ENCODE results near the gene CAB39L. TPM values are rescaled to one million over a fixed set of nuclear protein-coding genes. Genes with fewer than 3 reads are reported as not detected.

Gene CAB39L
- polyA plus RNA-seq, 1 of the 3 experiments (the other 2 are of a cell fraction), result 2.6 TPM

- Histone ChIP-seq H3K79me2 (ENCODE audit: insufficient read depth) (no peaks in the 10 kb centered on the region), H4K20me1 (ENCODE audit: insufficient read depth) (no peaks in the 10 kb centered on the region), H3K27ac (ENCODE audit: low read depth in 2 of 2, low read length in 1 of 2) (no peak overlapping the region), H3K4me3 (ENCODE audit: low read depth in 2 of 2, low read length in 1 of 2) (no peak overlapping the region), H3K4me2 (no peak overlapping the region), H3K9ac (no peak overlapping the region), H3K4me1 (ENCODE audit: control insufficient read depth in 1 of 2, insufficient read depth in 2 of 2, low read depth in 1 of 2, low read length in 1 of 2) (no peaks in the 10 kb centered on the region; a peak in 1 of 4 replicates), H3K9me2 (no peaks in the 10 kb centered on the region), H3F3A (replicated peaks; ENCODE audit: insufficient read depth) (no peaks in the 10 kb centered on the region), H3K9me3 (no peaks in the 10 kb centered on the region), H2AFZ (ENCODE audit: low read depth) (no peak overlapping the region), H3K36me3 (replicated peaks in 1 of 2; ENCODE audit: control insufficient read depth in 1 of 2, insufficient read depth in 2 of 2, low read length in 1 of 2) (no peaks in the 10 kb centered on the region), H3K27me3 (ENCODE audit: insufficient read depth) (no peaks in the 10 kb centered on the region)
- WGBS (ENCODE audit: low lambda C conversion rate), result 93% methylated on average over 7 of the region's 7 CpGs
- DNase-seq, result no peak
- ChIA-PET CTCF (interaction anchor here (0.6 to 1.5 kb wide), 5 partner anchors 18 to 478 kb away, joined by 3 to 6 read pairs (median 4); no protein-coding TSS in a partner anchor), POLR2A (no interaction called here)
- TF ChIP-seq RCOR1 (IDR thresholded peaks at IDR 0.05; ENCODE audit: low read length) (no peak), IRF3 (IDR thresholded peaks at IDR 0.05; ENCODE audit: low read depth, low read length) (no peak), CHD2 (IDR thresholded peaks at IDR 0.05; ENCODE audit: low read length, partially characterized antibody) (no peak), SIN3A (IDR thresholded peaks at IDR 0.05; ENCODE audit: borderline replicate concordance, low read depth, low read length) (no peak), EZH2phosphoT487 (IDR thresholded peaks at IDR 0.05; ENCODE audit: borderline replicate concordance, low read depth) (no peak)
Observed at GRCh38 chr13:49298903-49299605, 144.8 kb downstream of the CAB39L start.

GRCh38 chr13:49298416-49298815 is 145.4 kb downstream of the CAB39L start:
- no peaks in the 10 kb centered on the region for H3K36me3 ChIP-seq (replicated peaks in 1 of 2; ENCODE audit: control insufficient read depth in 1 of 2, insufficient read depth in 2 of 2, low read length in 1 of 2)
- CTCF ChIA-PET, result interaction anchor here (1.1 to 1.5 kb wide), 3 partner anchors 306 to 309 kb away, joined by 4 to 6 read pairs (median 5); no protein-coding TSS in a partner anchor
- no peaks in the 10 kb centered on the region for H4K20me1 ChIP-seq (ENCODE audit: insufficient read depth)
- POLR2A ChIA-PET, result no interaction called here
- no peaks in the 10 kb centered on the region for H3K9me3 ChIP-seq
- no peaks in the 10 kb centered on the region for H3K79me2 ChIP-seq (ENCODE audit: insufficient read depth)
- H3F3A ChIP-seq (replicated peaks; ENCODE audit: insufficient read depth), result no peaks in the 10 kb centered on the region
- no peak overlapping the region for H3K9ac ChIP-seq
- H3K4me2 ChIP-seq, result no peak overlapping the region
- no peak for DNase-seq
- H3K27me3 ChIP-seq (ENCODE audit: insufficient read depth), result no peaks in the 10 kb centered on the region
- H3K27ac ChIP-seq (ENCODE audit: low read depth in 2 of 2, low read length in 1 of 2), result no peak overlapping the region
- TF ChIP-seq RAD21 (IDR thresholded peaks at IDR 0.05; ENCODE audit: low read length), result no peak
- no peak for TF ChIP-seq ZBTB33 (IDR thresholded peaks at IDR 0.05; ENCODE audit: borderline replicate concordance, low read depth)
- TF ChIP-seq MXI1 (IDR thresholded peaks at IDR 0.05; ENCODE audit: low read depth, low read length), result no peak
- no peak for TF ChIP-seq EZH2phosphoT487 (IDR thresholded peaks at IDR 0.05; ENCODE audit: borderline replicate concordance, low read depth)
- TF ChIP-seq JUND (IDR thresholded peaks at IDR 0.05), result no peak
- TF ChIP-seq RCOR1 (IDR thresholded peaks at IDR 0.05; ENCODE audit: low read length), result no peak
- no peak for TF ChIP-seq TAF1 (IDR thresholded peaks at IDR 0.05; ENCODE audit: borderline replicate concordance, low read depth, low read length)
- TF ChIP-seq NRF1 (IDR thresholded peaks at IDR 0.05; ENCODE audit: low read depth, low read length), result no peak
- no peak for TF ChIP-seq TCF12 (IDR thresholded peaks at IDR 0.05)
- TF ChIP-seq EP300 (IDR thresholded peaks at IDR 0.05; ENCODE audit: borderline replicate concordance in 1 of 2, low read depth in 1 of 2, low read length in 1 of 2), result no peak
- no peak overlapping the region for H3K4me3 ChIP-seq (ENCODE audit: low read depth in 2 of 2, low read length in 1 of 2)
- no peaks in the 10 kb centered on the region for H3K9me2 ChIP-seq
- no peaks in the 10 kb centered on the region; a peak in 1 of 4 replicates for H3K4me1 ChIP-seq (ENCODE audit: control insufficient read depth in 1 of 2, insufficient read depth in 2 of 2, low read depth in 1 of 2, low read length in 1 of 2)
- no peak overlapping the region for H2AFZ ChIP-seq (ENCODE audit: low read depth)
